ENCODE measurements around the gene TP53I13.

TP53I13 gene

DNA sequence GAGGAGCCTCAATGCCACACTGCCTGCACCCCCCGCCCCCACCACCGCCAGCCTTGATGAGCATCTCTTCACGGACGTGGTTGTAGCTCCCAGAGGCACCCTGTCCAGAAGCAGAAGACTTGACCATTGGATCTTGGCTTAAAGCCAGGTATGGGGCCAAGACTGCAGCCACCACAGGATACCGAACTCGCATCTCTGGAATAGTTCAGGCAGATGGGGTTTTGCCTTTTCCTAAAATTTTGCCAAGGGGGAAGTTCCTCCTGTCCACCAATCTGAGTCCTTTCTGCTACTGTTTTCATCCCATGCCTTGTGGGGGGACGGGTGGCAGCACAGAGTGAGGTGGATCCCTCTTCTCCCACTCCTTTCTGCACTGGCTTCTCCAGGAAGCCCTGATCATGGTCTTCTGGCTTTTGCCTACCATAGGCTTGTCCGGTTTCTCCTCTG, 53.3 kb downstream of the TP53I13 start:
- TF ChIP-seq, protein P1, sequence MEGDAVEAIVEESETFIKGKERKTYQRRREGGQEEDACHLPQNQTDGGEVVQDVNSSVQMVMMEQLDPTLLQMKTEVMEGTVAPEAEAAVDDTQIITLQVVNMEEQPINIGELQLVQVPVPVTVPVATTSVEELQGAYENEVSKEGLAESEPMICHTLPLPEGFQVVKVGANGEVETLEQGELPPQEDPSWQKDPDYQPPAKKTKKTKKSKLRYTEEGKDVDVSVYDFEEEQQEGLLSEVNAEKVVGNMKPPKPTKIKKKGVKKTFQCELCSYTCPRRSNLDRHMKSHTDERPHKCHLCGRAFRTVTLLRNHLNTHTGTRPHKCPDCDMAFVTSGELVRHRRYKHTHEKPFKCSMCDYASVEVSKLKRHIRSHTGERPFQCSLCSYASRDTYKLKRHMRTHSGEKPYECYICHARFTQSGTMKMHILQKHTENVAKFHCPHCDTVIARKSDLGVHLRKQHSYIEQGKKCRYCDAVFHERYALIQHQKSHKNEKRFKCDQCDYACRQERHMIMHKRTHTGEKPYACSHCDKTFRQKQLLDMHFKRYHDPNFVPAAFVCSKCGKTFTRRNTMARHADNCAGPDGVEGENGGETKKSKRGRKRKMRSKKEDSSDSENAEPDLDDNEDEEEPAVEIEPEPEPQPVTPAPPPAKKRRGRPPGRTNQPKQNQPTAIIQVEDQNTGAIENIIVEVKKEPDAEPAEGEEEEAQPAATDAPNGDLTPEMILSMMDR (IDR thresholded peaks at IDR 0.05; ENCODE audit: insufficient read depth, low read depth, low read length, missing control alignments): no peak
- no peak for DNase-seq (ENCODE audit: low read depth)
- no peak overlapping the region for H3K4me3 ChIP-seq (ENCODE audit: low read length)
